G401.6 (cell line): Measurements from ENCODE around the gene CCDC27.
A peak's percentile ranks its signal among the peaks of the same experiment; 100 is the strongest.

ENCODE experiments used
- FAIRE-seq: peaks from 2 replicates; lab custom pipeline; 2012; peaks lifted over from hg19 to GRCh38; lab: Jason Lieb, UNC

Gene CCDC27

DNA sequence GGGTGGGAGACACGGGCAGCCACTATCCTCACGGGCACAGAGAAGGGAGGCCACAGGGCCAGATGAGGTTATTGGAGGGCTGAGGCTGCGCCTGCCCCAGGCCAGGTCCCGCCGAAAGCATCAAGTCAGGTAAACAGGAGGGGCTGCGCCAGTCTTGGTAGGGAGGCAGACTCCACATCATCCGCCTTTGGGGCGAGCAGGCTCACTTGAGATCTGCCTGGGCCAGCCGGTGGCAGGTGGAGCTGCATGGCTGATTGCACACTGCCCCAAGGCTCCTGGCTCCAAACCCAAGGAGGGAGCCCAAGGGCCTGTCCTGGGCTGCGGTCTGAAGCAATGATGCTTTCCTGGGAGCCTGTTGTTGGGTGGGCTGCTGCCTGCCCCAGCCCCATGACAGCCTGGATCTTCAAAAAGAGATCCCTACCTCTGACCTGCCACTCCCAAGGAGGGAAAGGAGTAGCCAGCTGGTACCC lies 24.9 kb downstream of the CCDC27 start:
- no peak for FAIRE-seq

- FAIRE-seq = no peak
Observed at GRCh38 chr1:3777647-3778589, 25.7 kb downstream of the CCDC27 start.

DNA sequence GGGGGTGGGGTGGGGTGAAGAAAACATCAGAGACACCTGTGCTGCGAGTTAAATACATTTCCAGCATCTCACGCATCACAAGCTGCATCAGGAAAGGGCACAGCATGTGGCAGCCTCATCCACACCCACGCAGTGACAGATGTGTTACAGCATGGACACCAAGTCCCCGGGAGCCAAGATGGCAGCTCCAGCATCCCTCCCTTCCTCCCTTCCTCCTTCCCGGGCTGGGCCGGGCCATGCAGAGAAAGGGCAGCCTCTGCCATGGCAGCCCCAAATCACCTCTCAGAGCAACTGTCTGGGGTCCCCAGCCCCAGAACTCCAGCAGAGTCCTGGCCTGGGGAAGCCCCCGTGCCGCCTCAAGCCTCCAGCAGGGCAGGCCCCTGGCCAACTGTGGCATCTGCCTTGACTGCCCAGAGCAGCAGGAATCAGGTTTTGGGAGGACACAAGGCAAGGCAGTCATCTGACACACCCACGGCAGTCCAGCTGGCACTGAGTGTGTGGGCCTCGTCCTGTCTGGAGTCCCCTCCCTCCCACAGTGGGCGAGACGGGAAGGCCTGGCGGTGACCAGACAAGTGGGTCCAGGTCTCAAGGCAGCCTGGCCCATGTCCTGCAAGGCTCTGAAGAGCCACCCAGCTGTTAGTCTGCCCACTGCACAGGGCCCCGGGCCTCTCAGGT lies 26.5 kb downstream of the CCDC27 start:
- no peak for FAIRE-seq

DNA sequence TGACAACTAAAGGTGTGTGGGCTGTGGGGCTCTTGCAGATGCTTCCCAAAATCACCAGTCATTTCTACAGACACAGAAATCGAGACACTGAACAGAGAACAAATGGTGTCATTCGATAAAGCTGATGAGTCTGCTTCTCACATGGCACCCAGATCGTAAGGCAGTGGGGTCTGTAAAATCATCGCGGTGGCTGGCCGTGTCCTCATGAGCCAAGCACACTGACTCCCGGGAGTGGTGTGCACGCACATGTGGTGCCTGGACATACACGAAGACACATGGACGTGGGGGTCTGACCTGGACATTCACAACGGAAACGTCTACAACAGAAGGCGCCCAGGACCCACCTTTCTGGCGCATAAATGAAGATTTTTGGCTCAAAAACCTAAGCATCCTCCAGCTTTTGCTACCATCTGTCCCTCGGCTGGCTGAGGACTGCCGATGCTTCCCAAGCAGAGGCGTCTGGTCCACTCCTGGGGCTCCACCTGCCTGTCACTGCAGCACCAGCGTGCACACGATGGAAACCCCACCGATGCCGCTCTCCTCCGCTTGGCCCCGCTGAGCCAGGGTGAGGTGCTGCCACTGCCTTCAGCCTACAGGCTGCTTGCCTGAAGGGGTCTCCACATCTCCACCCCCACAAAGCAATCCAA lies 27.1 kb downstream of the CCDC27 start:
- FAIRE-seq = no peak

GRCh38 chr1:3779912-3780416 lies 27.7 kb downstream of the CCDC27 start:
- no peak for FAIRE-seq

GRCh38 chr1:3780901-3781300 lies 28.7 kb downstream of the CCDC27 start:
- FAIRE-seq = no peak

- no peak for FAIRE-seq
Observed at GRCh38 chr1:3783651-3784474, 31.6 kb downstream of the CCDC27 start.

DNA sequence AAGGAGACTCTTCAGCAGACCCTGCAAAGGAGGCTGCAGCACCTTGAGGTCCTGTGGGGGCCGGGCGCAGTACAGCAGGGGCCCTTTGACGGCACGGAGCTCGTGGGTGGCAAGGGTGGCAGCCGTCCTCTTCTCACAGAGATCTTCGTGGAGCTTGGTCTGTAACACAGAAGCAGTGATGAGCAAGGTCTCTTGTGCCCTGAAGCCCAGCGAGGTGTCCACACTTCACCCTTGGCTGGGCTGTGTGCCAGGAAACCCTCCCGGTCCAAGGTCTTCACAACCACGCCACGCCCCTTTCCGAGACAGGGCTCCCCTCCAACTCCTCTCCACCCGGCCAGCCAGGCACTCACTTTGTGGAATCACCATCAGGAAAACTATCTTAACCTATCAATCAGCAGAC lies 32.8 kb downstream of the CCDC27 start:
- FAIRE-seq = no peak

- FAIRE-seq = peak; percentile 84
Observed at GRCh38 chr1:3785456-3786157, 33.4 kb downstream of the CCDC27 start.

GRCh38 chr1:3786468-3787348 lies 34.5 kb downstream of the CCDC27 start:
- FAIRE-seq = no peak

DNA sequence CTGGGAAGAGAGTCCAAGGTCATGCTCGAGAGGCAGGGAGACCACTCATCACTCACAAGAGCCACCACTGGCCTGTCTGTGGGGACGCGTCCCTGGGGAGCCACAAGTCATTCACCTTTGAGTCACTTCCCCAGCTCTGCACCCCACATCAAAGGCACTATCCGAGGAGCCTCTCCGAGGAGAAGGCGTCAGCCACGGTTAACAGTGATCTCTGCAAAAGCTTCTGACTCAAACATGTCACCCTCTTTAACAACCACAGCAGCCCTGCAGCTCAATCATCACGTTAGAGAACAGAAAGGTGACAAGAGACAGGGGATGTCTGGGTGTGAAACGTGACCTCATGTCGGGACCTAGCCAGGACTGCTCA lies 35.1 kb downstream of the CCDC27 start:
- no peak for FAIRE-seq

DNA sequence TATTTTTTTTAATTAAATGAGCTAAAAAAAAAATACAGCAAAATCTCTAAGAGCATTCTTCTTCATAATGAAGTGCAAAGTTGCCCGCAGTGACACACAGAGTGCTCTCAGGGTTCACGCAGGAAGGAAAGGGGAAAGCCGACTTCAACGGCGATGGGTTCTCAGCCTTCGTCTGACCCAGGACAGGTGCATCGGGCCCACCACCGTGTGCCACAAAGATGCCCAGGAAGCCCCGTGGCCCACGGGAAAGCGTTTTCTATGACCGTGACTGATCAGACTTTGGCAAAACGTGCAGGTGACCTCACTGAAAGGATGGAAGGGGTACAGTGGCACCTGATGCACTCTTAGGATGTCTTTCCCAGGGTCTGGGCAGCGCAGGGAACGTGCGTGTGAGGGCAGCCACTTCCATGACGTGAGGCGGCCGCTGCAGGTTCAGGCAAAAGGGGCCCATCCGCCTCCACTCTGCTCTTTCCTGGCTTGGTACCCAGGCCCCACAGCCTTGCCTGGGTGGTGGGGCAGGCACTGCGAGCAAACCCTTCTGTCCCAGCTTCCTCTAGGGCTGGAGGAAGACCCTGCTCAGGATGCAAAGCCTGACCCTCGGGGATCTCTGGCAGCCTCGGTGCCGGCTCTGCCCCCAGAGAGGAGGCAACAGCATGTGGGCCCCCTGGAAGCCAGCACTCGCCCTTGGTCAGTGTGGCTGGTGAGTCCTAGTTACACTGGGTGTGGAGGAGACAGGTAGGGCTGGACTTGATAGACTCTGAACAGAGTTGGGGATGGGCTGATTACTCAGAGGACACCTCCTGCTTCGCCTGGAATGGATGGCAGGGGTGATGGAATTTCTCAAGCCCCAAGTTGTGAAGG lies 35.7 kb downstream of the CCDC27 start:
- FAIRE-seq = no peak

DNA sequence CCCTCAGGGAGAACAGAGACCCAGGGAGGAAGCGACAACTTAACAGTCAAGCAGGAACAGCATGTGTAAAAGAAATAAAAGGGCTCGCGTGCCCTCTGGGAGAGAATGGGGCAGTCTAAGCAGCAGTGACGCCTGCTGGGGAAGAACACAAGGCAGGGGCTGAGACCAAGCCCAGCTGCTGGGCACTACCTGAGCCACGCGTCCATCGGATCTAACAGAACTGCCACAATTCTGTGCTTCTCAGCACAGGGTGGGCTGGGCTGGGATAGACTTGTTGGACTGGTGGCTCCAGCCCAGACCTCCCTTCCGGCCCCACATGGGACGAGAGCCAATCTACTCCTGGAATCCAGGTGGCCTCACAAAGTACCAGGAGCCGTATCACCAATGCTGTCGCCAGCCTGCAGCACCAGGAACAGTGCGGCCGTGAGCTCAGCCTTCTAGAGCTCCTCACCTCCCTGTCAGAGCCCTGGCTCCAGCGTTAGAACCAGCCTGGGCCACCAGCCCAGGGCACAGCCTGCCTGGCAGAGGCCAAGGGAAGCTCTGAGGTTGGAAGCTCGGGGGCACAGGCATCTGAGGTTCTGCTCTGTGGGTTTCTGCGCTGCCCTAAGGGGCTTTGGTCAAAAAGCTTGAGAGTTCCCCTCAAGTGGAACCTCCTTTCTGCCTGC lies 36.6 kb downstream of the CCDC27 start:
- no peak for FAIRE-seq

GRCh38 chr1:3789421-3790300 lies 37.4 kb downstream of the CCDC27 start:
- no peak for FAIRE-seq

DNA sequence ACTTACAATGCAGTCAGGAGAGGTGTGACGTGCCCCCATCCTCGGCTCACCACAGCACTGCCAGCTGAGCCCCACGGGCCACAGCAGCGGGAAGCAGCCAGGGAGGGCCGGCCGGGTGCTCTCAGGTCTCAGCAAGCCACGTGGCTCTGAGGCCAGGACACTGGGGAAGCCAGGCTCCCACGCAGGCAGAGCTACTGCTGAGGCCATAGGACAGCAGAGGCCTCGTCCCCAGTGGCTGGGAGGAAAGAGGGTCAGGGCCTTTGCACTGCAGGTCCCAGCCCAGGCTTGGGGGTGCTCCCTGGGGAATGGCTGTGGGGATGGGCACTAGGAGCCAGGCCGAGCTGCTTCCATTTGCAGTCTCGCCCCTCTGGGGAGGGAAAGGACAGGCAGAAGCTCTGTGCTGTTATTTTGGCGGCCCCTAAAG lies 38.3 kb downstream of the CCDC27 start:
- no peak for FAIRE-seq

DNA sequence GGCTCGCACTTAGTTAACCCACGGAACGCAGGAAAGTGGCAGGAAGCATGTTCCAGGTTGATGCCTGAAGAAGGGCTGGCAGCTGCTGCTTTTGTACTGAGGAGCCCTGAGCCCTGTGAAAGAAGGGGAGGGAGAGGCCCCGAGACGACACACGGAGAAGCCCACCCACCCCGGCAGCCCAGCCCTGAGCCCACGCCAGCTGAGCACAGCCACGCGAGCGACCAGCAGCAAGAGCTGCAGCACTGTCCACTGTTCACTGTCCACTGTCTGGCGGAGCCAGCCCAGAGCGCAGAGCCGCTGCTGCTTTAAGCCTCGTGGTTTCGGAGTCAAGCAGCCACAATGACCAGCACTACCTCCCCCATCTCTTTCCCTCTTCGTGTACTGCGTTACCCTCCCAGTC lies 38.7 kb downstream of the CCDC27 start:
- no peak for FAIRE-seq

DNA sequence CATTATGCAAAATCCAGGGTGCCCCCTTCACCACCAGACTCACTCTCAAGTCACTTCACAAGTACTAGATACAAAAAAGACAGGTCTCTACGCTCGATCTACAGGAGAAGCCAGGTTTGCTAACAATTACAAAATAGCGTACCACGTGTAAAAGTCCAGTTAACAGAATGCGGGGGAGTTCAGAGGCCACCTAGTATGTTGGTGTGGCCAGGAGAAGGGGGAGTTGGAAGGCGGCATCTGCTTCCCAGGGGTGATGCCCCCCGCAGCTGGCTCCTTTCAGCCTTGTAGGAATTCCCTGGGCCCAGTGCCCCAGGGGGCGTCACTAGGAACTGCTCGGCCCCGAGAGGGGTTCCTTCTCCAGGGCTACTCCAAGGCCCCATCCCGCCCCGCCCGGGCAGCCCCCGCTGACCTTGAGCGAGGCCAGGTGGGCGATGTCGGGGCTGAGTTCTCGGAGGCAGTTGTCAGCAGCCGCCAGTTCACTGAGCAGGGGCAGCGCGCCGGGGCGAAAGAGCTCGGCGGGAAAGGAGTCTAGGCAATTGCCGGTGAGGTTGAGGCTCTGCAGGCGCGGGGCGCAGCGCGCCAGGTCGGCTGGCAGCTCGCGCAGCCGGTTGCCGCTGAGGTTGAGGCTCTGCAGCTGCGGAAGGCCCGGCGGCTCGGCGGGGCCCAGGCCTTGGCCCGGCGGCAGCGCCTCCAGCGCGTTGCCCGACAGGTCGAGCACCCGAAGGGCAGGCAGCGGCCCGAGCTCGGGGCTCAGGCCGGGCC lies 43.4 kb downstream of the CCDC27 start:
- no peak for FAIRE-seq
